22Rv1 (cell line): Measurements from ENCODE around the gene RPTOR.

ENCODE experiments used
- H3K27ac ChIP-seq: fragments of 450-650 bp; 2 replicates; pipeline ENCODE4 v1.5.1; 2017
- CTCF ChIP-seq: fragments of 450-650 bp; IDR thresholded peaks from 2 replicates; pipeline ENCODE4 v1.5.1; 2017; ENCODE audit warnings: mild to moderate bottlenecking
- ZFX ChIP-seq: fragments of 450-650 bp; IDR thresholded peaks from 2 replicates; pipeline ENCODE4 v1.6.1; 2017; ENCODE audit warnings: antibody characterized with exemption, borderline replicate concordance

RPTOR gene

GRCh38 chr17:80869481-80870145, 325.0 kb downstream of the RPTOR start:
- H3K27ac ChIP-seq = no peak overlapping the region
- TF ChIP-seq CTCF (no peak), ZFX (no peak)

GRCh38 chr17:80870401-80870800, 325.8 kb downstream of the RPTOR start:
- TF ChIP-seq ZFX = no peak
- no peak for TF ChIP-seq CTCF

GRCh38 chr17:80871341-80871740, 326.7 kb downstream of the RPTOR start:
- H3K27ac ChIP-seq = no peak overlapping the region
- TF ChIP-seq ZFX = no peak
- no peak for TF ChIP-seq CTCF

More at GRCh38 chr17:80870401-80870800, 325.8 kb downstream of the RPTOR start:
- H3K27ac ChIP-seq = no peak overlapping the region

GRCh38 chr17:80872001-80872500, 327.4 kb downstream of the RPTOR start:
- TF ChIP-seq ZFX (no peak), CTCF (no peak)
- H3K27ac ChIP-seq = no peak overlapping the region

- no peak overlapping the region for H3K27ac ChIP-seq
- TF ChIP-seq ZFX = no peak
- TF ChIP-seq CTCF = no peak
Measured at GRCh38 chr17:80872501-80873306, 328.1 kb downstream of the RPTOR start.

- no peak for TF ChIP-seq CTCF
- TF ChIP-seq ZFX = no peak
- no peak overlapping the region for H3K27ac ChIP-seq
Measured at GRCh38 chr17:80873307-80873951, 328.8 kb downstream of the RPTOR start.
